IPS-20b (cell line): Measurements from ENCODE around the gene MAP4K4.

Source experiments
- H3K27ac ChIP-seq: one replicate; pipeline ENCODE4 v1.5.1; 2013; ENCODE audit warnings: low read length
- H3K27me3 ChIP-seq: 2 replicates; pipeline ENCODE4 v1.6.1; 2013; ENCODE audit warnings: mild to moderate bottlenecking, low read length, inconsistent platforms; ENCODE audit not compliant: insufficient read depth
- H3K36me3 ChIP-seq: 2 replicates; pipeline ENCODE4 v1.6.1; 2013; ENCODE audit warnings: low read depth, mild to moderate bottlenecking, inconsistent platforms, low read length, moderate library complexity; ENCODE audit not compliant: insufficient read depth
- H3K4me1 ChIP-seq: 2 replicates; pipeline ENCODE4 v1.6.1; 2013; ENCODE audit warnings: mild to moderate bottlenecking, control low read depth, inconsistent platforms, low read length, moderate library complexity; ENCODE audit not compliant: insufficient read depth
- H3K4me3 ChIP-seq: 2 replicates; pipeline ENCODE4 v1.5.1; 2013; ENCODE audit warnings: mild to moderate bottlenecking, low read length, inconsistent platforms
- H3K9ac ChIP-seq: 2 replicates; pipeline ENCODE4 v1.6.1; 2013; ENCODE audit warnings: low read depth, mild to moderate bottlenecking, inconsistent platforms, low read length, moderate library complexity
- H3K9me3 ChIP-seq: 2 replicates; pipeline ENCODE4 v1.6.1; 2013; ENCODE audit warnings: mild to moderate bottlenecking, low read depth, low read length, inconsistent platforms; ENCODE audit not compliant: insufficient read depth

Gene MAP4K4

DNA sequence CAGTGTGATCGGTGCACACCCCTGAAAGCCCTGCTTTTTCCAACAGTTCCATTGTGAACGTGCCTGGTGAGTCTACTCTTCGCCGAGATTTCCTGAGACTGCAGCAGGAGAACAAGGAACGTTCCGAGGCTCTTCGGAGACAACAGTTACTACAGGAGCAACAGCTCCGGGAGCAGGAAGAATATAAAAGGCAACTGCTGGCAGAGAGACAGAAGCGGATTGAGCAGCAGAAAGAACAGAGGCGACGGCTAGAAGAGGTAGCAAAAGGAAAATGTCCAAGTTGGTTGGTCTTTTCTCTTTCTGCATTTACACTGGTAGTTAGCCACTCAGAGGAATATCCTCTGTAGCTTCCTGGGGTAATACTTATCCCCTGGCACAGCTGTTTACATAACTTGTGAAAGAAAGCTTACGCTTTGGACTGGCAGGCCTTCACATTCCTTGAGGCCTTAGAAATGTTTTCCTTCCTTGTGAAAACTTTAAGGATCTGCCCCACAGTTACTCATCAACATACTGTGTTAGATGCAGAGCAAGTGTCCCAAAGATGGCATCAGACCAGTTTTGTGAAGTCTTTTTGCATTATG is 146.6 kb downstream of the MAP4K4 start:
- H3K4me3 ChIP-seq: no peak overlapping the region
- peaks cover 100% of the 10 kb centered on the region for H3K36me3 ChIP-seq
- H3K9me3 ChIP-seq: no peaks in the 10 kb centered on the region
- H3K27ac ChIP-seq: no peak overlapping the region
- no peaks in the 10 kb centered on the region for H3K27me3 ChIP-seq
- H3K4me1 ChIP-seq: no peaks in the 10 kb centered on the region
- no peak overlapping the region for H3K9ac ChIP-seq

DNA sequence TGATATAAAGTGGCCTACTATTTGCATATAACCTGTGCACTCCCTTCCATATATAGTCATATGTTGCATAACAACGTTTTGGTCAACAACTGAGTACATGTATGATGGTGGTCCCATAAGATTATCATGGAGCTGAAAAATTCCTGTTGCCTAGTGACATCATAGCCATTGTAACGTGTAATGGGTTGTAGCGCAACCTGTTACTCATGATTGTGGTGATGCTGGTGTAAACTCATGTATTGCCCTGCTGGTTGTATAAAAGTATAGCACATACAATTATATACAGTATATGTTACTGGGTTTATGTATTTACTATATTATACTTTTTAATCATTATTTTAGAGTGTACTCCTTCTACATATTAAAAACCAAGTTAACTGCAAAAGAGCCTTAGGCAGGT is 149.5 kb downstream of the MAP4K4 start:
- Histone ChIP-seq H3K9me3 (no peaks in the 10 kb centered on the region), H3K9ac (no peak overlapping the region), H3K27ac (no peak overlapping the region), H3K4me1 (no peaks in the 10 kb centered on the region), H3K36me3 (peaks cover 92% of the 10 kb centered on the region), H3K4me3 (no peak overlapping the region), H3K27me3 (no peaks in the 10 kb centered on the region)

DNA sequence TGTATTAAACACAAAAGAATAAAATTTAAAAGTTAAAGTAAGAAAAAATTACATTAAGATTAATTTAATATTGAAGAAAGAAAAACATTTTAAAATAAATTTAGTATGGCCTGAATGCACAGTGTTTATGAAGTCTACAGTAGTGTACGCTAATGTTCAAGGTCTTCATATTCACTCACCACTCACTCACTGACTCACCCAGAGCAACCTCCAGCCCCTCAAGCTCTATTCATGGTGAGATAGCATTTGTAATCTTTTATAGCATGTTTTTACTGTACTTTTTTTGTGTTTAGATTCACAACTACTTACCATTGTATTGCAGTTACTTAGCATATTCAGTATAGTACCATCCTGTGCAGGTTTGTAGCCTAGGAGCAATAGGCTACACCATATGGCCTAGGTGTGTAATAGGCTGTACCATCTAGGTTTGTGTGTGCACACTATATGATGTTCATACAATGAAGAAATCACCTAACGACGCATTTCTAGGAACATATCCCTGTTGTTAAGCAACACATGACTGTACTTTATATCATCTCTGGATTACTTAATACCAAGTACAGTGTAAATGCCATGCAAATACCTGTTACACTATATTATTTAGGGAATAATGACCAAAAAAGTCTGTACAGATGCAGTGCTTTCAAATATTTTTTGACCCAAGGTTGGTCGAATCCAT is 150.3 kb downstream of the MAP4K4 start:
- Histone ChIP-seq H3K9me3 (no peaks in the 10 kb centered on the region), H3K27ac (no peak overlapping the region), H3K9ac (no peak overlapping the region), H3K36me3 (peaks cover 90% of the 10 kb centered on the region), H3K4me1 (no peaks in the 10 kb centered on the region), H3K4me3 (no peak overlapping the region), H3K27me3 (no peaks in the 10 kb centered on the region)

DNA sequence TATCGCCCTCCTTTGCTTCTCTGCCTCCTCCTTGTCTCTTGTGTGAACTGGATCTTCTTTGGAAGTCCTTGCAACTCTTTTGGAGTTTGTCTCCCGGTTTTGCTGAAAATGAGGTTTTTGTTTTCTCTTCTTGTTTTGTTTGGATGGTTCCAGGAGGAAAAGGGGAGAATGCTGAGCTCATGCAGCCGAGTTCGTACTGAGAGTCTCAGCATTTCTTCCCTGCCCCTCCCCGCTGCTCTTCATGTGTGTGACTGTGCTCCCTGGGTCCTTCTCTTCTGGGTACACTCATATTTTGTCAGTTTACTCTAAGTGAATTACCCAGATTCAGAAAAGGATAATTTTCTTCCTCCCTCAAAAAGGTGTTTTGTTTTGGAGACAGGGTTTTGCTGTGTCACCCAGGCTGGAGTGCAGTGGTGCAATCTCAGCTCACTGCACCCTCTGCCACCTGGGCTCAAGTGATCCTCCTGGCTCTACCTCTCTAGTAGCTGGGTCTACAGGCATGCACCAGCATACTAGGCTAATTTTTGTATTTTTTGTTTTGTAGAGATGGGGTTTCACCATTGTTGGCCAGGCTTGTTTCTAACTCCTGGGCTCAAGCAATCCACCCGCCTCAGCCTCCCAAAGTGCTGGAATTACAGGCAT is 151.4 kb downstream of the MAP4K4 start:
- H3K9ac ChIP-seq: no peak overlapping the region
- H3K9me3 ChIP-seq: no peaks in the 10 kb centered on the region
- no peaks in the 10 kb centered on the region for H3K27me3 ChIP-seq
- H3K27ac ChIP-seq: no peak overlapping the region
- H3K4me1 ChIP-seq: no peaks in the 10 kb centered on the region
- peaks cover 90% of the 10 kb centered on the region for H3K36me3 ChIP-seq
- no peak overlapping the region for H3K4me3 ChIP-seq

DNA sequence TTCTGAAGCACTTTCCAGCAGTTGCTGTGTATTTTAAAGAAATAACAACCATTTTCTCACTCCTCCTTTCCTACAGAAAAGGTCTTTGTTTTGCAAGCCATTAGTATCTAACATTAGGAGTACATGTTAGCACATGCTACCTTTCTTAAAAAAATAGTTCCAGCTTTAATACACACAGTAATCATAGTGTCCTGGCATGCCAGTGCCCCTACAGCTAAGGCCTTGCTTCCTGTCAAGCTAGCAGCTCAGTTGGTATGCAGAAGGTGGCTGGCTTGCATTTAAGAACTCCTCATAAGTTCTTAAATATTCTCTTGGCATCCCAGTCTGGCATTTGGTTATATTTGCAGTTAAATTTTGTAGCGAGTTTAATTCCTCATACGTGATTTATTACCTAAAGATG is 152.9 kb downstream of the MAP4K4 start:
- H3K36me3 ChIP-seq: peaks cover 89% of the 10 kb centered on the region
- no peak overlapping the region for H3K9ac ChIP-seq
- H3K27me3 ChIP-seq: no peaks in the 10 kb centered on the region
- no peaks in the 10 kb centered on the region for H3K9me3 ChIP-seq
- no peaks in the 10 kb centered on the region for H3K4me1 ChIP-seq
- H3K27ac ChIP-seq: no peak overlapping the region
- H3K4me3 ChIP-seq: no peak overlapping the region

DNA sequence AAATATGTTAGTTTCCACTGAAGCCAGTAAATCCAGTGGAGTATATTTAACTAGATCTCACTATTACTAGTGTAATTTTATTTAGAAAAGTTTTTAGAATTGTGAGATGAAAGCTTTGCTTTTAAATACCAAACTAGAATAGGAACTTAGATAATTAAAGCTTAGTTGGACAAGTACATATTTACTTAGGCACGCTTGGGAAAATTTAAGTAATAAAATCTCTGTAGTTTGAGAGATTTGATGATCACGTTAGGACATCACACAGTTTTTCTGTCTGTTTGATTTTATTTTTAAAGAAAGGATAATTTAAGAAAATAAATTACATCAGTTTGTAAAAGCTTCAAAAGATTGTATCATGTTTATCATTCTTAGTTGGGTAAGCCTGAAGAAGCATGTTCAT is 153.5 kb downstream of the MAP4K4 start:
- Histone ChIP-seq H3K27me3 (no peaks in the 10 kb centered on the region), H3K27ac (no peak overlapping the region), H3K36me3 (peaks cover 89% of the 10 kb centered on the region), H3K4me1 (no peaks in the 10 kb centered on the region), H3K9ac (no peak overlapping the region), H3K9me3 (no peaks in the 10 kb centered on the region), H3K4me3 (no peak overlapping the region)

DNA sequence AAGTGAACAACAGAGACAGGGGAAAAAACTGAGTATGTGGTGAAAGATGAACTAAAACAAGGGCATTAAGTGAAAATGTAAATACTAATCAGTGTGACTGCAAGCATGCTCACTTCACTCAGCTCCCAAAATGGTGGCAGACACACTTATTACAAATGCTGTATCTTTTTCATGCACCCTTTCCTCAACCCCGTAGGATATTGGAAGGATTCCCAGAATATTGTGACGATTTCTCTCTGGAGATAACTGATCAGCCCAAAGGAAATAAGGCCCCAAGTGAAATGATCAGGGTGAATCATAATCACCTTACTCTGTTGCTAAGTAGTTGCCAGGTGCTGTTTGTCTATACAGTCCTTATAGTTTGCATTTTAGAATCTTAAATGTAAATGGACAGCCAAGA is 155.3 kb downstream of the MAP4K4 start:
- Histone ChIP-seq H3K27me3 (no peaks in the 10 kb centered on the region), H3K4me1 (peaks cover 3% of the 10 kb centered on the region; the same call in 1 of the 2 replicates), H3K9me3 (no peaks in the 10 kb centered on the region), H3K36me3 (peaks cover 89% of the 10 kb centered on the region), H3K9ac (no peak overlapping the region), H3K4me3 (no peak overlapping the region), H3K27ac (no peak overlapping the region)

DNA sequence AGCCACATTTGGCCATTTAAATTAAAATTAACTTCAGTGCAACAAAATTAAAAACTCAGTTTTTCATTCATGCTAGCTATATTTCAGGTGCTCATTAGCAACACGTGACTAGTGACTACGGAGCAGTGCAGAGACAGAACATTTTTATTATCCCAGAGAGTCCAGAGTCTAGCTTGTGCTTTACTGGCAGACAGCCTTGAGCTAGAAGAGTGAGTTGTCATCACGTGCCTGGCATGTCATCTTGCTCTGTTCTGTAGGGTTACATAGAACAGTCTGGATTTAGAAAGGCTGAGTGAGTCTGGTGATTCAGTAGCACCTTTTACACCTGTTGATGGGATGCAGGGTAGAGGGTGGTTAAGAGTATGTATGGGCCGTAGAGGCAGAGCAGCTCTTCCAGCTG is 157.4 kb downstream of the MAP4K4 start:
- peaks cover 96% of the 10 kb centered on the region for H3K36me3 ChIP-seq
- peaks cover 7% of the 10 kb centered on the region; the same call in 1 of the 2 replicates for H3K4me1 ChIP-seq
- no peaks in the 10 kb centered on the region for H3K9me3 ChIP-seq
- no peak overlapping the region for H3K27ac ChIP-seq
- no peaks in the 10 kb centered on the region for H3K27me3 ChIP-seq
- H3K9ac ChIP-seq: no peak overlapping the region
- H3K4me3 ChIP-seq: no peak overlapping the region

DNA sequence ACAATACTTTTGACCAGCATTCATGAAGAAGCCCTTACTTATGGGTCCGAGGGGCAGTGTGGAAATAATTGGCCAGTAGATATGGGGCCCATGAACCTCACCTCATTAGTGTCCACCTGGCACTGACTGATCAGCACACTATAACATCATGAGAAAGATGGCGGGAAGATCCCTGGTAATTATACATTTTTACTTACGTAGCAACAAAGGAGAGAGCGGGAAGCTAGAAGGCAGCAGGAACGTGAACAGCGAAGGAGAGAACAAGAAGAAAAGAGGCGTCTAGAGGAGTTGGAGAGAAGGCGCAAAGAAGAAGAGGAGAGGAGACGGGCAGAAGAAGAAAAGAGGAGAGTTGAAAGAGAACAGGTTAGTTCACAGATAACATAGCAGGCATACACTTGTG is 158.3 kb downstream of the MAP4K4 start:
- Histone ChIP-seq H3K27me3 (no peaks in the 10 kb centered on the region), H3K4me3 (no peak overlapping the region), H3K9ac (no peak overlapping the region), H3K4me1 (peaks cover 7% of the 10 kb centered on the region; the same call in 1 of the 2 replicates), H3K9me3 (no peaks in the 10 kb centered on the region), H3K27ac (no peak overlapping the region), H3K36me3 (peaks cover 96% of the 10 kb centered on the region)

DNA sequence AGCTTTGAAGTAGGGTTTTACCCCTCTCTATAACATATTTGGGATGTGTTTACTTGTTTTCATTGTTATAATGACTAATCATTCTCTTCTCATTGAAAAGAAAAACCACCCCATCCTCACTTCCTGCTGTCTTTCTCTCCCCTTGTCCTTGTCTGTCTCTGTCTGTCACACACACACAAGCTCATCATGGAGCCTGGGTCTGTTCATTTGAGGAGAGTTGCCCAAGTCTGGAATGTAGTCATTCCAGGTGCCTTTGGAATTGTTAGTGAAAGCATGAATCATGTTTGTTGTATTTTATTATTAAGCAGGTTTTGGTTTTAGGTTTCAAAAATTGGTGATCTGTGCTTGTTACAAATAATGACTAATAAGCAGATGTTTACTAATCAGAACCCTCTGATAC is 160.7 kb downstream of the MAP4K4 start:
- no peaks in the 10 kb centered on the region for H3K9me3 ChIP-seq
- H3K9ac ChIP-seq: peak overlapping the region; percentile 30; the same call in 1 of the 2 replicates
- no peaks in the 10 kb centered on the region for H3K27me3 ChIP-seq
- H3K4me1 ChIP-seq: peaks cover 7% of the 10 kb centered on the region; the same call in 1 of the 2 replicates
- no peak overlapping the region for H3K27ac ChIP-seq
- no peak overlapping the region for H3K4me3 ChIP-seq
- peaks cover 95% of the 10 kb centered on the region for H3K36me3 ChIP-seq

DNA sequence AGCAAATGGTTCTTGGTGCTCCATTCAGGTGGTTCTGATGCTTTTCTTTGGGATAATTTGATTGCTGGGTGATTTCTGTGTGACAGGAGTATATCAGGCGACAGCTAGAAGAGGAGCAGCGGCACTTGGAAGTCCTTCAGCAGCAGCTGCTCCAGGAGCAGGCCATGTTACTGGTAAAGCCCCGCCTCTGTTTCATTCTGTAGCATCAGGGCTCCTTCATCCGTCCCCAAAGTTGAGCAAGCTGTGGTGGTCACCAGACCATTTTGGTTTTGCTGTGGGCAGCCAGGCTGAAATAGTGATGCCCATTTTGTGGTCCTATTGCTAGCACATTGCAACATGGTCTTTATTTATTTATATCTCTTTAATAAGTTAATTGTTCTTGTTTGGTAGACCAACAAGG is 161.4 kb downstream of the MAP4K4 start:
- H3K4me3 ChIP-seq: no peak overlapping the region
- H3K9ac ChIP-seq: no peak overlapping the region
- H3K27ac ChIP-seq: no peak overlapping the region
- H3K27me3 ChIP-seq: no peaks in the 10 kb centered on the region
- peaks cover 7% of the 10 kb centered on the region; the same call in 1 of the 2 replicates for H3K4me1 ChIP-seq
- H3K36me3 ChIP-seq: peaks cover 95% of the 10 kb centered on the region
- H3K9me3 ChIP-seq: no peaks in the 10 kb centered on the region

DNA sequence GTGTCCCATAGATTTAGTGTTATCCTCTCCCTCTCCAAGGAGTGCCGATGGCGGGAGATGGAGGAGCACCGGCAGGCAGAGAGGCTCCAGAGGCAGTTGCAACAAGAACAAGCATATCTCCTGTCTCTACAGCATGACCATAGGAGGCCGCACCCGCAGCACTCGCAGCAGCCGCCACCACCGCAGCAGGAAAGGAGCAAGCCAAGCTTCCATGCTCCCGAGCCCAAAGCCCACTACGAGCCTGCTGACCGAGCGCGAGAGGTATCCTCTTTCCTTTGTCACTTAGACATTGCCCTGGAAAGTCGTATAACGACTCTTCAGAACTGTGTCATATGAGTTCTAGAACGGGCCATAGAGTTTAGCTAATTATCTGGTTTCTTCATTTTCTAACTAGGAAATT is 162.1 kb downstream of the MAP4K4 start:
- Histone ChIP-seq H3K4me1 (peaks cover 10% of the 10 kb centered on the region), H3K9me3 (no peaks in the 10 kb centered on the region), H3K4me3 (no peak overlapping the region), H3K27ac (no peak overlapping the region), H3K27me3 (no peaks in the 10 kb centered on the region), H3K9ac (no peak overlapping the region), H3K36me3 (peaks cover 90% of the 10 kb centered on the region)
